HEK293T (cell line): ENCODE results near the gene TTLL13.

Experiments used
- CTCF ChIA-PET: fragments of 350-600 bp; formaldehyde crosslinking; extraction: SDS; loops from one replicate; lab custom pipeline; 2021; ENCODE audit warnings: antibody characterized with exemption, inconsistent platforms; lab: Yijun Ruan, JAX
- POLR2A ChIA-PET: fragments of 350-600 bp; formaldehyde crosslinking; extraction: SDS; loops from one replicate; lab custom pipeline; 2020; ENCODE audit warnings: antibody characterized with exemption, inconsistent platforms; lab: Yijun Ruan, JAX
- DNase-seq: peaks from one replicate; pipeline ENCODE4 v3.0.0; 2012; ENCODE audit warnings: mixed read lengths; ENCODE audit errors: extremely low spot score
- ARNT ChIP-seq: fragments of 450-650 bp; IDR thresholded peaks from 2 replicates; pipeline ENCODE4 v1.6.1; 2017; ENCODE audit warnings: mild to moderate bottlenecking
- BHLHE40 ChIP-seq: fragments of 450-650 bp; IDR thresholded peaks from 2 replicates; pipeline ENCODE4 v1.6.1; 2016; ENCODE audit warnings: mild to moderate bottlenecking, moderate library complexity, borderline replicate concordance
- CTBP1 ChIP-seq: fragments of 450-650 bp; IDR thresholded peaks from 2 replicates; pipeline ENCODE4 v1.6.1; 2016; ENCODE audit warnings: borderline replicate concordance
- ELF4 ChIP-seq: fragments of 450-650 bp; IDR thresholded peaks from 2 replicates; pipeline ENCODE4 v1.6.1; 2017; ENCODE audit warnings: antibody characterized with exemption
- FOXA1 ChIP-seq: fragments of 450-650 bp; IDR thresholded peaks from 2 replicates; pipeline ENCODE4 v1.6.1; 2016; ENCODE audit warnings: mild to moderate bottlenecking
- FOXK2 ChIP-seq: fragments of 450-650 bp; IDR thresholded peaks from 2 replicates; pipeline ENCODE4 v1.6.1; 2016; ENCODE audit warnings: mild to moderate bottlenecking
- FOXM1 ChIP-seq: fragments of 450-650 bp; IDR thresholded peaks from 2 replicates; pipeline ENCODE4 v1.6.1; 2017; ENCODE audit warnings: mild to moderate bottlenecking, borderline replicate concordance
- HDGF ChIP-seq: fragments of 450-650 bp; IDR thresholded peaks from 2 replicates; pipeline ENCODE4 v1.6.1; 2017; ENCODE audit warnings: antibody characterized with exemption, borderline replicate concordance
- L3MBTL2 ChIP-seq: fragments of 450-650 bp; conservative IDR thresholded peaks from 2 replicates; pipeline ENCODE4 v1.6.1; 2016; ENCODE audit warnings: mild to moderate bottlenecking
- LEF1 ChIP-seq: fragments of 450-650 bp; IDR thresholded peaks from 2 replicates; pipeline ENCODE4 v1.6.1; 2017; ENCODE audit warnings: mild to moderate bottlenecking, borderline replicate concordance
- NFRKB ChIP-seq: fragments of 450-650 bp; IDR thresholded peaks from 2 replicates; pipeline ENCODE4 v1.6.1; 2016; ENCODE audit warnings: mild to moderate bottlenecking, moderate library complexity
- SP1 ChIP-seq: fragments of 450-650 bp; IDR thresholded peaks from 2 replicates; pipeline ENCODE4 v1.6.1; 2017
- SUZ12 ChIP-seq: fragments of 450-650 bp; IDR thresholded peaks from 2 replicates; pipeline ENCODE4 v1.6.1; 2016; ENCODE audit warnings: mild to moderate bottlenecking
- TARDBP ChIP-seq: fragments of 450-650 bp; IDR thresholded peaks from 2 replicates; pipeline ENCODE4 v1.6.1; 2016
- ZNF384 ChIP-seq: fragments of 450-650 bp; IDR thresholded peaks from 2 replicates; pipeline ENCODE4 v1.6.1; 2016
- TF ChIP-seq, protein P1 (sequence below): fragments of 450-650 bp; IDR thresholded peaks from 2 replicates; pipeline ENCODE4 v1.6.1; 2016

The TTLL13 gene

DNA sequence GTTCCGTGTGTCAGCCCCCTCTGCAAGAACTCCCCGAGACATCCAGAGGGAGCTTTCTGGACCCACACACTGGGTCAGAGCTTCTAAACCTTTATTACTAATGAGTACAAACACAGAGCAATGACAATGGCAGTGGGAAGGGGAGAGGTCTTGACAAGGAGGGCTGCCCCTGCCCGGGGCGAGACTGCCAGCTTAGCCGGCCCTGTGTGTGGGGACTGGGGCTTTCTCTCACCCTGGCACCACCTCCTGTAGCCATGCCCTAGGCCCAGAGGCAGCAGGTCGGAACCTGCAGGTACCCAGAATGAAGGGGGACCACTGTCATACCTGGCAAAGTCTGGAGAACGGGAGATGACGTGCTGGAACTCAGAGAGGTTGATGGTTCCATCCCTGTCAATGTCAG lies 18.7 kb upstream of the TTLL13 start:
- TF ChIP-seq FOXM1 (no peak), ZNF384 (no peak)
- no peak for DNase-seq
- ChIA-PET CTCF (interaction anchor here (5.1 kb wide), 1 partner anchor 9 kb away, joined by 37 read pairs; no protein-coding TSS in a partner anchor), POLR2A (interaction anchor here (1.7 kb wide), 1 partner anchor 30 kb away, joined by 4 read pairs; the partner anchor contains the start of gene SEMA4B)

DNA sequence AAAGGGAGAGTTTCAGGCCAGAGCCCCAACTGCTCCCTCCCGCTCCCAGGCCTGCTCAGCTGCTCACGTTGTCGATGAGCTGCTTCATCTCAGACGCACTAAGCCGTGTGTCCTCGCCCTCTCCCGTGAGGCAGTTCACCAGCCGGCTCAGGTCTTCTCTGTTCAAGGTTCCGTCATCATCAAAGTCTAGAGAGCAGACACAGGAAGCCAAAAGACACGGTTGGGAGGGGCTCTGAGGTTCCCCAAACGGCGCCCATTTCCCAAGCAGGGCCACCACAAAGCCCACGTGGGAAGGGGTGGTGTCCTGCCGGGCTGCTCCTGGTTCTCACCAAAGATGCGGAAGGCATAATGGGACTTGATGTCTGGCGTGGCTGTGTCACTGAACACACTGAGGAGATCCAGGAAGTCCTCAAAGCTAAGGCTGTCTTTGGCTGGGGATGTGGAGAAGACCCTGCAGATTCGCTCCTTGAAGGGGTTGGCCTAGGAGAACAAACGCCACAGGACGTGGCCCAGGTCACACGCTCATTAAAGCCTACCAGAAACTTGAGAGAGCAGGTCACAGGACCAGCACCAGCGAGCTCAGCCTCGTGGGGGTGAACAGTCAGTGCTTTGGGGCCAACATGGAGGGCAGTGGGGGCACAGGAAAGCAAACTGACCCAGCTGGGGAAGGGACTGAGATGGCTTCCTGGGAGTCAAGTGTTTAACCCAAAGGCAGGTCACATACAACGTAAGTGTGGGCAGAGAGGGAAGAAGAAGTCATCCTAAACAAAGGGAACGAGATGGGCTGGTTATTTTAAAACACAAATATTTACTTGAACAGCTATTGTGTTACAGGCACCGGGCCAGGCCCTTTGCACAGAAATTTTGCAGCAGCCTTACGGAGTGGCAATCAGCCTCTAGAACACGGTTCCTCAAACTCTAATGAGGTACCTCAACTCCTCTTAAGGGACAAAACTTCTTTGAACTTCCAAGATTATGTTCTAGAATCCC lies 18.0 kb upstream of the TTLL13 start:
- TF ChIP-seq TARDBP (no peak), CTBP1 (no peak), FOXA1 (no peak), BHLHE40 (no peak), L3MBTL2 (no peak), FOXM1 (no peak), SP1 (no peak), ZNF384 (no peak), HDGF (no peak), LEF1 (no peak), ARNT (no peak), ELF4 (no peak), FOXK2 (no peak), SUZ12 (no peak)
- TF ChIP-seq, protein P1, sequence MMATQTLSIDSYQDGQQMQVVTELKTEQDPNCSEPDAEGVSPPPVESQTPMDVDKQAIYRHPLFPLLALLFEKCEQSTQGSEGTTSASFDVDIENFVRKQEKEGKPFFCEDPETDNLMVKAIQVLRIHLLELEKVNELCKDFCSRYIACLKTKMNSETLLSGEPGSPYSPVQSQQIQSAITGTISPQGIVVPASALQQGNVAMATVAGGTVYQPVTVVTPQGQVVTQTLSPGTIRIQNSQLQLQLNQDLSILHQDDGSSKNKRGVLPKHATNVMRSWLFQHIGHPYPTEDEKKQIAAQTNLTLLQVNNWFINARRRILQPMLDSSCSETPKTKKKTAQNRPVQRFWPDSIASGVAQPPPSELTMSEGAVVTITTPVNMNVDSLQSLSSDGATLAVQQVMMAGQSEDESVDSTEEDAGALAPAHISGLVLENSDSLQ = no peak
- DNase-seq = no peak
- POLR2A ChIA-PET = interaction anchor here (1.7 kb wide), 1 partner anchor 30 kb away, joined by 4 read pairs; the partner anchor contains the start of gene SEMA4B
- CTCF ChIA-PET = interaction anchor here (5.1 kb wide), 1 partner anchor 10 kb away, joined by 37 read pairs; no protein-coding TSS in a partner anchor

DNA sequence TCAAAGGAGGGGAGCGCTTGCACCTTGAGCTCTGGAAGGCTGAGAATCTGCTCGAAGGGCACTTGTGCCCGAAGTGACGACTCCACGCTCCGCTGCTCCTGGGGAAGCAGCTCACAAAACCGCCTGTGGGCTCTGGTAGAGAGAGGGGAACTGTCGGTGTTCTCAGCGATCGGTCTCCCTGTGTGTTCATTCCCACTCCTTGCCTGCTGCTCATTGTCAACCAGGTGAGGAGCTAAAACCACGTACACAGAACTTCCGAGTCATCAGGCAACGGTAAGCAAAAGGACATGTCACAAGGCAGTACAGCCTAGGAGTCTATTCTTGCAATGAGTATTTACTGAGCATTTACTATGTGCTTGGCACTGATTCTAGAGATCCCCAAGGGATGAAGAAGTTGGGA lies 17.2 kb upstream of the TTLL13 start:
- ChIA-PET CTCF (interaction anchor here (1.1 to 5.1 kb wide), 3 partner anchors 9 to 17 kb away, joined by 3 to 37 read pairs (median 4); partner anchors contain the start of gene TTLL13), POLR2A (interaction anchor here (2.0 to 3.1 kb wide), 3 partner anchors 17 to 36 kb away, joined by 6 to 37 read pairs (median 10); partner anchors contain the start of genes SEMA4B and TTLL13)
- TF ChIP-seq SP1 (no peak), FOXK2 (no peak), FOXM1 (no peak)
- DNase-seq = no peak

DNA sequence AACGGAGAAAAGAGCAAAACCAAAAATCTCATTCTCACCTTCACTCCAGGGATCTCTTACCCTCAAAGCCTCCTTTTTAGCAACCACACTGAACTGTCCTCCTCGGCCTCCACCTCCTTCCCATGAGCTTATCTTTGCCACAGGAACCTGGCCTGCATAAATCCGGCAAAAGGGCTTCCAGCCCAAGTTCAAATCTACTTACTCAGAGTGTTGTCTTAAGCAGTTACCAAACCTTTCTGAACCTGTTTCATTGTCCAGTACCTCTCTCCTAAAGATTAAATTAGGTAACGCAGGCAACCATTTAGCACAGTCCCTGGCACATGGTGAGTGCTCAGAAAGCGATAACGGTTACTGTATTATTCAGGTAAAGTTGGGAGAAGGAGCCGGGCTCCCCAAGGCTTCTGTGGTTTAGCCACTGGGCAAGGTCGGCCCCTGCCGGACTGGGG lies 16.4 kb upstream of the TTLL13 start:
- no peak for DNase-seq
- ChIA-PET CTCF (interaction anchor here (0.6 to 5.1 kb wide), 8 partner anchors 10 to 94 kb away, joined by 3 to 37 read pairs (median 4); partner anchors contain the start of genes SEMA4B and TTLL13), POLR2A (interaction anchor here (0.6 to 3.1 kb wide), 10 partner anchors 11 to 67 kb away, joined by 3 to 37 read pairs (median 10); partner anchors contain the start of genes NGRN, SEMA4B and TTLL13)
- TF ChIP-seq FOXK2 (no peak), ELF4 (no peak), NFRKB (no peak), LEF1 (no peak), FOXA1 (no peak), ARNT (no peak), HDGF (no peak), TARDBP (no peak), L3MBTL2 (no peak), CTBP1 (no peak)

DNA sequence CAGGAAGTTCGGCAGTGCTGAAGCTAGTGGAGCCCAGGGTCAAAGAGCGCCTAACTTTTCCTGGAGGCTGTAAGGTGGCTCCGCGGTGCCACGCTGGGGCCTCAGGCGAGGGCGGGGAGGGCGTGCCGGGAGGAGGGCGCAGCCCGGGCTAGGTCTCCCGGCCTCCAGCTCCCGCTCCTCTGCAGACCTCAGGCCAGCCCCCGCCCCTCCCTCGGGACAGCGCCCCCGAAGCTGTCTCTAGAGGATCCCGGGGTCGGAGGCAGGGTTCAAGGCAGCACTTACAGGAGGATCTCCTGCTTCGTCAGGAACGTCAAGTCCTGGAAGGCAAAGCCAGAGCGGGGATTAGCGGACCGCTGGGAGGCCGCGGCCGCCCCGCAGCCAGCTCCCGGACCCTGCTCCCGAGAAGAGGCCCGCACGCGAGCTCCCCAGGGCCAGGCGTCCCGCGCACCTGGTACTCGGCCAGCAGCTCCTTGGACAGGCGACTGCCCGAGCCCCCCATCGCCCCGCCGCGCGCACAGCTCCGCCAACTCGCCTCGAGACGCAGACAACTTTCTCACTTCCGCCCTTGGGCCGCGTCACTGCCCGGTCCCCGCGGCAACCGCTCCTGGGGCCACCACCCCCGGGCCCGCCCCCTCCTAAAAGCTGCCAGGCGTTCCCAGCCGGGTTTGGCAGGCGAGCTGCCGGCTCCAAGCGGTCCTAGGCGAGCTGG lies 15.8 kb upstream of the TTLL13 start, which contains the start of gene CIB1:
Gene CIB1 (minus strand): TSS at position 555 of the 709 bp plus-strand sequence. CDS start 56 bp downstream, at position 499.
- TF ChIP-seq LEF1 (no peak), SP1 (no peak), ZNF384 (no peak), FOXA1 (no peak), L3MBTL2 (peak; percentile 57), HDGF (no peak; the same call in 1 of the 2 replicates), ELF4 (peak; percentile 44; the same call in 1 of the 2 replicates), TARDBP (no peak)
- ChIA-PET POLR2A (interaction anchor here (0.6 to 3.1 kb wide), 15 partner anchors 8 to 484 kb away, joined by 3 to 37 read pairs (median 5); partner anchors contain the start of genes BLM, IDH2, NGRN and SEMA4B), CTCF (interaction anchor here (0.6 to 5.1 kb wide), 8 partner anchors 11 to 94 kb away, joined by 3 to 37 read pairs (median 4); partner anchors contain the start of genes SEMA4B and TTLL13)
- DNase-seq = peak; percentile 100

DNA sequence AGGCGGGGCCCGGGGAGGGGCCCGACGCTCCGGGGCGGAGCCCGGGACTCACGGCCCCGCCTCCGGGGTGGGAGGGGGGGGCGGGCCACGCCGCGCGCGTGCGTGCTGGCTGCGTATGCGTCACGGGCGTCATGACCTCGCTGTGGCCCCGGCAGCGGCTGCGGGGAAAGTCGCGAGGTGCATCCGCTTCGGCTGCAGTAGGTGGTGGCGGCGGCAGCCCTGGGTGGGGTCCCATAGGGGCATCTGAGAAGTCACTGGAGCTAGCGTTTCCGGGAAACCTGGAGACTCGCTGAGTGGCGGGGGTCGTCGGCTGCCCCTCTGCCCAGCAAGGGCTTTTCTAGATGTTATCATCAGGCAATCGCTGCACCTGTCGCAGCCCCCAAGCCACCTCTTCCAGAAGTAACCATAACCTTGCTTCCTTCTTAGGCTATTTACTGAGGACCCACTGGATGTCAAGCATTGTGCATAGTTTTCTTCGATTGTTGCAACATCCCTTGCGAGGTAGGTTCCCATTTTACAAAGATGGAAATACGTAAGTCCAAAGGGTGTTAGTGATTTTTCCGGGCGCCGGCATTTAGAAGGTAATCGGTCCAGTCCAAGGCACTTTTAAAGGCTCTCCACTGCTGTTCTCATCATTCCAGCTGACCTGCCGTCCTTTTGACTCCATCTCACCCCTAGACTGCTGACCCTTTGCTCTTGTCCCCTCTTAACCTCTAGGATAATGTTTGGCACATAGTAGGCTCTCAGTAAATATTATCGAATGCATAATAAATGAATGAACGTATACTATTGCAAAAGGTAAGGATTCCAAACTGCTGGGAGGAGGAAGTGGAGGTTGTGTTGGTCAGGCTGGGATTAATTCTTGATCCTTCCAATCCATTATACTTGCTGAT lies 15.0 kb upstream of the TTLL13 start, which contains the start of gene GDPGP1:
Gene GDPGP1 (plus strand): TSS at position 114 of the 893 bp plus-strand sequence. CDS start 6,700 bp downstream, outside the sequence.
- POLR2A ChIA-PET = interaction anchor here (0.9 to 3.1 kb wide), 13 partner anchors 8 to 483 kb away, joined by 3 to 37 read pairs (median 6); partner anchors contain the start of genes BLM, IDH2, NGRN and SEMA4B
- TF ChIP-seq FOXK2 (no peak), SUZ12 (no peak), NFRKB (no peak), SP1 (no peak), ARNT (no peak), HDGF (no peak), TARDBP (no peak), ELF4 (no peak; the same call in 1 of the 2 replicates), CTBP1 (no peak)
- TF ChIP-seq, protein P1 = no peak
- CTCF ChIA-PET = interaction anchor here (1.2 to 5.1 kb wide), 5 partner anchors 13 to 95 kb away, joined by 3 to 37 read pairs (median 5); no protein-coding TSS in a partner anchor
- no peak for DNase-seq
